SK-N-SH (cell line): ENCODE results near the gene ASTL. TPM values are rescaled to one million over a fixed set of nuclear protein-coding genes. Genes with fewer than 3 reads are reported as not detected.

ENCODE experiments used
- CTCF ChIA-PET: fragments of 300-600, 350-600 bp; formaldehyde crosslinking; extraction: SDS; loops from one replicate; lab custom pipeline; 2021; lab: Yijun Ruan, JAX
- POLR2A ChIA-PET: fragments of 350-600 bp; sonication (Branson Sonifier 250); formaldehyde crosslinking; extraction: SDS; loops from one replicate; lab custom pipeline; 2020; ENCODE audit warnings: antibody characterized with exemption, inconsistent platforms; lab: Yijun Ruan, JAX
- DNase-seq: peaks from one replicate; pipeline ENCODE4 v3.0.0; 2012
- H2AFZ ChIP-seq: fragments of 200-600 bp; sonication (generic); 2 replicates; pipeline ENCODE4 v1.8.1; 2016; ENCODE audit warnings: antibody characterized with exemption, mild to moderate bottlenecking, low read depth
- H3F3A ChIP-seq: fragments of 200-600 bp; sonication (generic); replicated peaks from 2 replicates; pipeline ENCODE3; 2016; ENCODE audit warnings: antibody characterized with exemption, mild to moderate bottlenecking; ENCODE audit not compliant: insufficient read depth
- H3K27ac ChIP-seq, 2 experiments: fragments of 200-500 bp in 1 of 2; fragments of 200-600 bp in 1 of 2; sonication (Bioruptor generic) in 1 of 2; sonication (generic), shearing (Covaris generic) in 1 of 2; 2 replicates each; pipeline versions ENCODE4 v1.5.1 to v1.6.1; 2014 to 2016; ENCODE audit warnings: low read depth in 2 of 2, inconsistent platforms in 1 of 2, low read length in 1 of 2, mild to moderate bottlenecking in 1 of 2, mixed read lengths in 1 of 2
- H3K27me3 ChIP-seq: fragments of 200-600 bp; sonication (generic), shearing (Covaris generic); 2 replicates; pipeline ENCODE4 v1.6.1; 2016; ENCODE audit warnings: mixed run types; ENCODE audit not compliant: insufficient read depth
- H3K36me3 ChIP-seq, 2 experiments: fragments of 200-500 bp in 1 of 2; fragments of 200-600 bp in 1 of 2; sonication (Bioruptor generic) in 1 of 2; sonication (generic) in 1 of 2; replicated peaks in 1 of 2; 2 replicates each; pipeline versions ENCODE3 to v1.5.1; 2014 to 2016; ENCODE audit warnings: low read length in 1 of 2, mild to moderate bottlenecking in 1 of 2; ENCODE audit not compliant: insufficient read depth in 2 of 2, control insufficient read depth in 1 of 2
- H3K4me1 ChIP-seq, 2 experiments: fragments of 200-500 bp in 1 of 2; fragments of 200-600 bp in 1 of 2; sonication (Bioruptor generic) in 1 of 2; sonication (generic), shearing (Covaris generic) in 1 of 2; 2 replicates each; pipeline versions ENCODE4 v1.5.1 to v1.6.1; 2014 to 2016; ENCODE audit warnings: low read depth in 1 of 2, low read length in 1 of 2, mixed run types in 1 of 2; ENCODE audit not compliant: insufficient read depth in 2 of 2, control insufficient read depth in 1 of 2
- H3K4me2 ChIP-seq: fragments of 200-600 bp; sonication (generic), shearing (Covaris generic); 2 replicates; pipeline ENCODE4 v1.6.1; 2017; ENCODE audit warnings: mixed run types
- H3K4me3 ChIP-seq, 2 experiments: fragments of 200-500 bp in 1 of 2; fragments of 200-600 bp in 1 of 2; sonication (Bioruptor generic) in 1 of 2; sonication (generic), shearing (Covaris generic) in 1 of 2; 2 replicates each; pipeline versions ENCODE4 v1.5.1 to v1.8.1; 2014 to 2016; ENCODE audit warnings: low read depth in 2 of 2, inconsistent platforms in 1 of 2, low read length in 1 of 2, mild to moderate bottlenecking in 1 of 2, mixed read lengths in 1 of 2, moderate library complexity in 1 of 2
- H3K79me2 ChIP-seq: fragments of 200-600 bp; sonication (generic); 2 replicates; pipeline ENCODE4 v1.8.1; 2017; ENCODE audit warnings: mild to moderate bottlenecking; ENCODE audit not compliant: insufficient read depth
- H3K9ac ChIP-seq: fragments of 200-600 bp; sonication (generic); 2 replicates; pipeline ENCODE4 v1.6.1; 2017; ENCODE audit warnings: mixed run types
- H3K9me2 ChIP-seq: fragments of 200-600 bp; sonication (generic); 2 replicates; pipeline ENCODE4 v1.6.1; 2017; ENCODE audit warnings: mixed run types
- H3K9me3 ChIP-seq: fragments of 200-600 bp; sonication (generic); 2 replicates; pipeline ENCODE4 v1.6.1; 2017; ENCODE audit warnings: mixed run types, mild to moderate bottlenecking, moderate library complexity
- H4K20me1 ChIP-seq: fragments of 200-600 bp; sonication (generic); 2 replicates; pipeline ENCODE4 v1.6.1; 2017; ENCODE audit warnings: mild to moderate bottlenecking, mixed run types; ENCODE audit not compliant: insufficient read depth
- CTCF ChIP-seq: fragments of 200-600 bp; sonication (generic); IDR thresholded peaks from 2 replicates; pipeline ENCODE4 v1.6.1; 2017; ENCODE audit warnings: antibody characterized with exemption, mild to moderate bottlenecking, moderate library complexity
- ELF1 ChIP-seq: IDR thresholded peaks from 2 replicates; pipeline ENCODE4 v1.4.0; 2012
- EP300 ChIP-seq, 2 experiments: IDR thresholded peaks; 2 replicates each; pipeline versions ENCODE4 v1.4.0 to v1.6.1; 2012; ENCODE audit warnings: borderline replicate concordance in 1 of 2, low read depth in 1 of 2, low read length in 1 of 2
- FOSL2 ChIP-seq: IDR thresholded peaks from 2 replicates; pipeline ENCODE4 v1.4.0; 2012; ENCODE audit warnings: low read depth, mild to moderate bottlenecking, moderate library complexity, borderline replicate concordance
- IRF3 ChIP-seq: fragments of 150-350 bp; IDR thresholded peaks from 2 replicates; pipeline ENCODE4 v1.6.1; 2016; ENCODE audit warnings: mild to moderate bottlenecking, low read depth, low read length
- MAX ChIP-seq: IDR thresholded peaks from 2 replicates; pipeline ENCODE4 v1.4.0; 2012; ENCODE audit warnings: low read depth
- NFIC ChIP-seq: IDR thresholded peaks from 2 replicates; pipeline ENCODE4 v1.4.0; 2012; ENCODE audit warnings: borderline replicate concordance
- PBX3 ChIP-seq: IDR thresholded peaks from 2 replicates; pipeline ENCODE4; 2012
- RAD21 ChIP-seq: IDR thresholded peaks from 2 replicates; pipeline ENCODE4 v1.6.1; 2012; ENCODE audit warnings: mild to moderate bottlenecking, low read length
- RCOR1 ChIP-seq: fragments of 150-350 bp; IDR thresholded peaks from 2 replicates; pipeline ENCODE4 v1.6.1; 2017; ENCODE audit warnings: antibody characterized with exemption, low read length
- RXRA ChIP-seq: IDR thresholded peaks from 2 replicates; pipeline ENCODE4 v1.4.0; 2012; ENCODE audit warnings: low read depth, mild to moderate bottlenecking, borderline replicate concordance
- SIN3A ChIP-seq: IDR thresholded peaks from 2 replicates; pipeline ENCODE4 v1.6.1; 2012; ENCODE audit warnings: low read depth, mild to moderate bottlenecking, low read length, moderate library complexity, borderline replicate concordance
- SMC3 ChIP-seq: IDR thresholded peaks from 2 replicates; pipeline ENCODE4 v1.6.1; 2012; ENCODE audit warnings: low read depth, low read length, improper control_type of control experiment
- TAF1 ChIP-seq: IDR thresholded peaks from 2 replicates; pipeline ENCODE4 v1.6.1; 2012; ENCODE audit warnings: low read depth, mild to moderate bottlenecking, low read length, moderate library complexity, borderline replicate concordance
- TCF12 ChIP-seq: IDR thresholded peaks from 2 replicates; pipeline ENCODE4 v1.4.0; 2012
- USF2 ChIP-seq: fragments of 150-350 bp; IDR thresholded peaks from 2 replicates; pipeline ENCODE4 v1.6.1; 2017; ENCODE audit warnings: antibody characterized with exemption, low read length, low read depth, borderline replicate concordance
- YY1 ChIP-seq: IDR thresholded peaks from 2 replicates; pipeline ENCODE4 v1.4.0; 2012; ENCODE audit warnings: low read depth, mild to moderate bottlenecking
- WGBS: methylation state at CpG from one replicate; pipeline ENCODE4 v1.1.6; 2017; ENCODE audit warnings: low lambda C conversion rate; 5-methylcytosine and 5-hydroxymethylcytosine counted together
- polyA plus RNA-seq, 3 experiments: library from polyadenylated mRNA; depleted of rRNA; stranded (reverse); fragments of >200 nt; gene quantifications; 2 replicates each; pipeline ENCODE4 v1.2.3, GENCODE V29; 2012

The ASTL gene
- polyA plus RNA-seq, 1 of the 3 experiments (the other 2 are of a cell fraction), result not detected

- Histone ChIP-seq H3K4me3 (no peak overlapping the region), H3F3A (peaks cover 20% of the 10 kb centered on the region), H3K4me1 (peaks cover 26 to 51% of the 10 kb centered on the region in 2 experiments), H3K27me3 (no peaks in the 10 kb centered on the region), H3K36me3 (no peaks in the 10 kb centered on the region), H3K79me2 (peaks cover 12% of the 10 kb centered on the region; the same call in 1 of the 2 replicates), H4K20me1 (no peaks in the 10 kb centered on the region), H2AFZ (no peak overlapping the region), H3K9me2 (no peaks in the 10 kb centered on the region)
- ChIA-PET POLR2A (no interaction called here), CTCF (interaction anchor here (1.3 to 4.3 kb wide), 4 partner anchors 9 to 151 kb away, joined by 3 to 35 read pairs (median 12); partner anchors contain the start of gene ADRA2B)
- WGBS, result 94% methylated on average over 5 of the region's 10 CpGs
- TF ChIP-seq TCF12 (no peak), YY1 (no peak), FOSL2 (no peak), PBX3 (no peak), RXRA (no peak), RAD21 (no peak), USF2 (no peak), CTCF (no peak), IRF3 (no peak), RCOR1 (no peak), MAX (no peak), NFIC (no peak), ELF1 (no peak), EP300 (IDR thresholded peaks at IDR 0.05; ENCODE audit: borderline replicate concordance in 1 of 2, low read depth in 1 of 2, low read length in 1 of 2) (no peak), SIN3A (no peak), SMC3 (no peak), TAF1 (no peak)
- TF ChIP-seq, all 33 proteins: peak for 0
- Histone ChIP-seq H3K4me2 (no peak overlapping the region), H3K9ac (no peak overlapping the region), H3K9me3 (no peaks in the 10 kb centered on the region), H3K27ac (no peak overlapping the region; a peak in 1 of 4 replicates)
- no peak for DNase-seq
These were observed 5.0 kb upstream of the ASTL start for GRCh38 chr2:96143231-96143847.
